Measurements from ENCODE around the gene CTNNBIP1. TPM values are rescaled to one million over a fixed set of nuclear protein-coding genes. Genes with fewer than 3 reads are reported as not detected.

The CTNNBIP1 gene
- total and polyA plus RNA-seq, 2 of the 8 experiments (the other 6 are each of a cell fraction or from before 2014, with no cell fraction given) = 40.9 to 46.6 TPM

DNA sequence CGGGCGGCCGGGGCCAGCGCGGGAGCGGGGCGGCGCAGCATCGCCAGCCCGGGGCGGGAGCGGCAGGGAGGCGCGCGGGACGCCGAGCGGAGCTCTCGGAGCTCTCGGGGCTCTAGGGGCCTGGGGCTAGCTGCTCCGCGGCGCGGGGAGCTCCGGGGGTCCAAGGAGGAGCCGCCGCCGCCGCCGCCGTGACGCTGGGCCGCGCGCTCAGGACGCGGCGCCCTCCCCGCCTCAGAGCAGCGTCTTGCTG lies 86.5 kb downstream of the CTNNBIP1 start (continued):
- TF ChIP-seq JUN (IDR thresholded peaks at IDR 0.05; ENCODE audit: low read depth, low read length) = no peak
- TF ChIP-seq CHD2 (IDR thresholded peaks at IDR 0.05; ENCODE audit: low read length) = no peak
- no peak for TF ChIP-seq CBX5 (IDR thresholded peaks at IDR 0.05; ENCODE audit: low read depth, low read length)
- no peak for TF ChIP-seq HDAC6 (IDR thresholded peaks at IDR 0.05; ENCODE audit: low read depth, low read length)
- TF ChIP-seq KDM4A (IDR thresholded peaks at IDR 0.05; ENCODE audit: low read depth, low read length, severe bottlenecking) = no peak
